HL-60 (cell line): ENCODE results near the gene SEC24D.

Experiments used
- DNase-seq, 2 experiments: peaks; one replicate each; pipeline ENCODE4 v3.0.0-alpha.2; 2010 to 2020; ENCODE audit warnings: low read depth in 1 of 2, low spot score in 1 of 2
- H3K27ac ChIP-seq: fragments of 250-450 bp; sonication (Bioruptor Pico); replicated peaks from 2 replicates; pipeline ENCODE4 v1.5.1; 2020; ENCODE audit warnings: mild to moderate bottlenecking, moderate library complexity
- H3K27me3 ChIP-seq: fragments of 250-450 bp; sonication (Bioruptor Pico); 2 replicates; pipeline ENCODE4 v1.5.1; 2021; ENCODE audit warnings: mild to moderate bottlenecking, moderate library complexity; ENCODE audit not compliant: insufficient read depth, poor library complexity, severe bottlenecking
- H3K4me3 ChIP-seq: replicated peaks from 2 replicates; pipeline ENCODE4 v1.5.1; 2011; ENCODE audit warnings: mild to moderate bottlenecking, control low read depth, low read length; ENCODE audit not compliant: insufficient read depth
- POLR2AphosphoS5 ChIP-seq: IDR thresholded peaks from 2 replicates; pipeline ENCODE4 v1.6.1; 2012; ENCODE audit warnings: low read depth
- REST ChIP-seq: IDR thresholded peaks from 2 replicates; pipeline ENCODE4 v1.6.1; 2012; ENCODE audit warnings: low read depth; ENCODE audit not compliant: insufficient replicate concordance

Gene SEC24D

GRCh38 chr4:118676128-118676527 is 159.8 kb downstream of the SEC24D start:
- DNase-seq, result no peak

More at GRCh38 chr4:118676128-118676527, 159.8 kb downstream of the SEC24D start:
- no peak for TF ChIP-seq REST
- no peak for TF ChIP-seq POLR2AphosphoS5
- H3K4me3 ChIP-seq, result no peak overlapping the region
- no peak overlapping the region for H3K27ac ChIP-seq
- no peaks in the 10 kb centered on the region for H3K27me3 ChIP-seq
